Muscle of arm (tissue), 12 donors: ENCODE results near the gene SRP9. TPM values are rescaled to one million over a fixed set of nuclear protein-coding genes. Genes with fewer than 3 reads are reported as not detected.
"Not testable (repeated sequence)": the region's sequence is repeated elsewhere in the genome, so short reads cannot be mapped to it uniquely, and the experiment has no call there.

Experiments used
- DNase-seq: peaks from one replicate; pipeline ENCODE4 v3.0.0-alpha.2; 2013
- polyA plus RNA-seq, 12 donors: library from polyadenylated mRNA; unstranded; fragments of 120-200 nt; gene quantifications; one replicate each; pipeline ENCODE4 v1.2.1, GENCODE V29; 2013; ENCODE audit not compliant: insufficient read length in 12 of 12

The SRP9 gene
- polyA plus RNA-seq, 12 donors = 154 to 342 (median 227) TPM; not detected in 1

DNA sequence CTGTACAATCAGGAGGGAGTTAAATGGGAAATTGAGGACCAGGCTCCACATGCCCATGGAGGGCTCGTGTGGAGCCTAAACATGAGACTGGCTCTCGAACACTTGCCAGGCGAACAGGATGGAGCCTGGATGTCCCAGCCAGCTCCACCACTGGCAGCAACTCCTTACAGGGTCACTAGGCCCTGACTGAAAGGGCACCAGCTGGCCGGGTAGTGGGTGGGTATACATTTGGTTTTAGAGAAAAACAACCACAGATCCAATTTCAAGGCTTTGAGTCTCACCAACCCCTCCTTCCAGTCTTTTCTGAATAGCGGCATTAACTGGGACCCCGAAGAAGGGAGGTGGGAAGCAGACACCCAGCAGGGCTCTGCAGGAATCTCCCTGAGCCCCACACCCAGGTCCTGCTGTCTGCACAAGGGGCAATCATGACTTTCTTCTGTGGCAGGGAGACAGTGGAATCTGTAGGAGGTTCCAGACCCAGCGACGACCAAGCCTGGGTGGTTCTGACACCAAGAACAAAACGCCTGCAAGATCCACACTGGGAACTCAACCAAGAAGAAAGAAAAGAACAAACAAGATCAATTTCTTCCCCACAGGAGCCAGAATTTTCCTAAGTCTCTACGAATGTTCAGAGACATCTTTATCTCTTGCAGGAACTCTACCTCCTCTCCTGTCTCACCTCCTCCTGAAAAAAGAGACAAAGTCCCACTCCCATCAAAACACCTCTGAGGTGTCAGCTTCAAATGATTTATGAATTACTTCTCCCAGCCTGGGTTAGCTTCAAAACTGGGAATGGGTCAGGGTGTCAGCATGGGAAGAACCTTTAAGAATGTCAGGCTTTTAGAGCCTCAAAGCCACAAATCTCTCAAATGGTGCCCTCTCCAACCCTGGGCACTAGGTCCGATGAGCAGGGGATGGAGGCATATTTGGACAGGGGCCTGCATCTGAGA lies 26.5 kb upstream of the SRP9 start:
- DNase-seq = no peak

DNA sequence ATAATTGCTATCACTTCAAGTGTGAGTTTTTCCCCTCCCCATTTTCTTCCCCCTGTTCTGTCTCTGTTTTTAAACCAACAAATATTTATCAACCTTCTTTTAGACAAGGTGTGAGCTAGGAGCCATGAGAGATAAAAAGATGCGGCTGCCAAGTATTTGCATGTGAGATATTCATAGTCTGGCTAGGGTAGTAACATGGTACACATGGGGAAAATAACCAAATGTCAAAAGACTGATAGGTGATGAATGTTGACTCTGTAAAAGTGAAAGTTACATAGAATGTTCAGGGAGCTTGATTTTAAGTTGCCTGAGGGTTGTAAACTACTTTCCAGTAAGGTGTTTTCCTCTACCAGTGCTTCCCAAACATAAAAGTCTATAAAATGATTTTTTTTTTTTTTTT lies 25.4 kb upstream of the SRP9 start:
- DNase-seq = no peak

DNA sequence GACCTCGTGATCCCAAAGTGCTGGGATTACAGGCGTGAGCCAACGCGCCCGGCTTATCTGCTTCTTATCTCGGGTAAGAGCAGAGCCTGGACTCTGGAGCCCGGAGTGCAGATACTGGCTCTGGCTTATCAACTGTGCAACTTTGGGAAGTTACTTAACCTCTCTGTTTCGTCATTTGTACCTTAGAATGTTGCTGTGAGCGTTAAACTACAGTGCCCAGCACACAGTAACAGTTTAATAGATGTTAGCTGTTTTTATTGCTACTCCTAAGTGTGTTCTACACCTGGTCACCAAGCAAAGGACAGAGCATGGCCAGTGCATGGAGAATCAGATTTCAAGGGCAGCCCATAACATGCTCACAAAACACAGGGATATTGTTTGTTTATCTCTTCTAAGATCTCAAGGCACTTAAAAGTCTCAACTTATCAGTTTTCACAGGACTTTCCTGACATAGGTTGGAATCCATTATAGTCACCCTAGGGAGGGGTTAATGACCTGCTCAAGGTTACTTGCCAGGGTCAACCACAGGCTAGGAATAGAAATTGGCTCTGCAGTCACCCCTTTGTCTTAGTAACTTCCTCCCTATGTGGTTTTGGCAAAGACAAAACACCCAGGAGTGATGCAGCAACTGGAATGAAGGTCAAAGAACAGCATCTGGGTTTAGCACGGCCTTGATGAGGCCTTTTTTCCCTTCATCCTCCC lies 22.5 kb upstream of the SRP9 start:
- no peak for DNase-seq

- DNase-seq = peak; percentile 75
These were observed 21.8 kb upstream of the SRP9 start for GRCh38 chr1:225755671-225756319.

- DNase-seq = no peak
These were observed 19.5 kb upstream of the SRP9 start for GRCh38 chr1:225757927-225758656.

- DNase-seq = not testable (repeated sequence)
These were observed 17.7 kb upstream of the SRP9 start for GRCh38 chr1:225759972-225760371.

DNA sequence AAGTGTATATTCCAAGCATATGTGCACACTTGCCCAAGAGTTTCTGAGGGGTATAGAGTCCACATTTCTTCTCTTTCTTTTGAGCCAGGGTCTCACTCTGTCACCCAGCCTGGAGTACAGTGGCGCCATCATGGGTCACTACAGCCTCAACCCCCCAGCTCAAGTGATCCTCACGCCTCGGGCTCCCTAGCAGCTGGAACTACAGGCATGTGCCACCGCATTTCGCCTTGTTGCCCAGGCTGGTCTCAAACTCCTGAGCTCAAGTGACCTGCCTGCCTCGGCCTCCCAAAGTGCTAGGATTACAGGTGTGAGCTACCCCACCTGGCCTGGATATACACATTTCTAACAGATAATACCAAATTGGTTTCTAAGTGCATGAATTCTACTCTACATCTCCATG lies 17.1 kb upstream of the SRP9 start:
- no peak for DNase-seq

GRCh38 chr1:225761395-225761794 lies 16.2 kb upstream of the SRP9 start:
- DNase-seq = not testable (repeated sequence)

GRCh38 chr1:225762002-225762441 lies 15.6 kb upstream of the SRP9 start:
- DNase-seq = peak; percentile 69

- DNase-seq = peak; percentile 62
These were observed 15.2 kb upstream of the SRP9 start for GRCh38 chr1:225762444-225762843.

- no peak for DNase-seq
These were observed 13.7 kb upstream of the SRP9 start for GRCh38 chr1:225763716-225764548.

- DNase-seq = no peak
These were observed 11.5 kb upstream of the SRP9 start for GRCh38 chr1:225765982-225766674.

GRCh38 chr1:225766967-225767633 lies 10.5 kb upstream of the SRP9 start:
- DNase-seq = peak; percentile 69

GRCh38 chr1:225767634-225768540 lies 9.7 kb upstream of the SRP9 start:
- DNase-seq = peak; percentile 71

DNA sequence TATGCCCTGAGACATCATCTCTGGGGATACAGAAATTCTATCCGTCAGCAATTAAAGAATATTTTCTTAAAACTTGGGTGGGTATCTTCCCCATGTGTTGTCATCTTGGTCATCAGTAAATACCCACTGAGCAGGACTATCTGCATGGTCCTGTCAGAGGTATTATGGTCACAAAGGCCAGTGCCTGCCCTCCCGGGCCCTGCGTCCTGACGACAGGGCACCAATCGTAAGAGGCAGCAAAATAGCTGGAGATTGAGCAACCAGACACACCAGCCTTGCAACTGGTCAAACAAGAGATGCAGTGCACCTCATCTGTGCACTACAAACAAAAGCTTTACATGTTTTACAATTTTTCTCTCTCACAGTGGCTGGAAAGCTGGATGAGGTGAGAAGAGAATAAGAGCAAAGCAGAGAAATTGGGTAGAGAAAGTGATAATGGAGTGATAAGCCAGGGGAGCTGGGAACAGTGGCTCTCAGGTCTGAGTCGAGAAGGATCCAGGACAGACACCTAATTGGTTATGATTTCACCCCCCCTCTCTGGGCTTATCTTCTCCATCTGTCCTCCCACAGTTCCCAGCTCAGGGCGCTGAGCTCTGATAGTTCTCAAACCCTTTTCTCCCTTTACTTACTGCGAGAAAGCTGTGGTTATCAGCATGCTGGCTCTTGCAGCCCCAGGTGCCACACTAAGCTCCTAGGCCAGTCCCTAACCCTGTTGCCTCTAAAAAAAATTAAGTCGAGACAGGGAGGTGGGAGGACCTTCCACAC lies 8.8 kb upstream of the SRP9 start:
- DNase-seq = no peak

- no peak for DNase-seq
These were observed 7.9 kb upstream of the SRP9 start for GRCh38 chr1:225769687-225770086.

GRCh38 chr1:225770561-225771248 lies 6.9 kb upstream of the SRP9 start:
- DNase-seq = no peak
